PC-9 (cell line): ENCODE data around the gene FARP1. TPM values are rescaled to one million over a fixed set of nuclear protein-coding genes. Genes with fewer than 3 reads are reported as not detected.

Experiments
- BruUV-seq: library from RNA; stranded (reverse); fragments of 400-500 nt; replicated peaks from 2 replicates; lab custom pipeline; 2021; lab: Mats Ljungman, UMichigan
- CTCF ChIA-PET: fragments of 300-600 bp; sonication (Branson Sonifier 250); formaldehyde crosslinking; loops from one replicate; lab custom pipeline; 2022; ENCODE audit warnings: antibody characterized with exemption; lab: Charles Lee
- POLR2A ChIA-PET: fragments of 300-600 bp; sonication (Branson Sonifier 250); formaldehyde crosslinking; loops from one replicate; lab custom pipeline; 2022; ENCODE audit warnings: antibody characterized with exemption; ENCODE audit not compliant: unreplicated experiment; lab: Charles Lee
- DNase-seq, 2 experiments: peaks; one replicate each; pipeline versions ENCODE4 v3.0.0 to v3.0.0-alpha.2; 2015 to 2022; ENCODE audit warnings: mixed read lengths in 1 of 2
- H2AFZ ChIP-seq: fragments of 200-600 bp; sonication (generic); 2 replicates; pipeline ENCODE4 v1.8.1; 2017; ENCODE audit warnings: antibody characterized with exemption
- H3F3A ChIP-seq: fragments of 200-600 bp; sonication (generic); 2 replicates; pipeline ENCODE4 v1.8.1; 2017; ENCODE audit warnings: antibody characterized with exemption, mild to moderate bottlenecking, low read depth; ENCODE audit not compliant: insufficient read depth
- H3K27ac ChIP-seq: fragments of 200-600 bp; sonication (generic); 2 replicates; pipeline ENCODE4 v1.6.1; 2016; ENCODE audit warnings: mixed run types
- H3K27me3 ChIP-seq: fragments of 200-600 bp; sonication (generic); 2 replicates; pipeline ENCODE4 v1.6.1; 2016; ENCODE audit warnings: low read depth, mixed run types; ENCODE audit not compliant: insufficient read depth
- H3K36me3 ChIP-seq: fragments of 200-600 bp; sonication (generic); 2 replicates; pipeline ENCODE4 v1.6.1; 2016; ENCODE audit warnings: low read depth, mixed run types
- H3K4me1 ChIP-seq: fragments of 200-600 bp; sonication (generic); replicated peaks from 2 replicates; pipeline ENCODE4 v1.6.1; 2016; ENCODE audit warnings: mixed run types; ENCODE audit not compliant: insufficient read depth
- H3K4me2 ChIP-seq: fragments of 200-600 bp; sonication (generic); 2 replicates; pipeline ENCODE4 v1.6.1; 2017; ENCODE audit warnings: mixed run types
- H3K4me3 ChIP-seq: fragments of 200-600 bp; sonication (generic); 2 replicates; pipeline ENCODE4 v1.6.1; 2016; ENCODE audit warnings: mixed run types
- H3K79me2 ChIP-seq: fragments of 200-600 bp; sonication (generic); 2 replicates; pipeline ENCODE4 v1.6.1; 2017; ENCODE audit warnings: low read depth, mixed run types
- H3K9me2 ChIP-seq: fragments of 200-600 bp; sonication (generic); 2 replicates; pipeline ENCODE4 v1.8.1; 2017; ENCODE audit warnings: mild to moderate bottlenecking; ENCODE audit not compliant: insufficient read depth
- H3K9me3 ChIP-seq: fragments of 200-600 bp; sonication (generic); 2 replicates; pipeline ENCODE4 v1.8.1; 2016; ENCODE audit warnings: low read depth; ENCODE audit not compliant: insufficient read depth
- H4K20me1 ChIP-seq: fragments of 200-600 bp; sonication (generic); 2 replicates; pipeline ENCODE4 v1.8.1; 2017; ENCODE audit not compliant: insufficient read depth
- EZH2 ChIP-seq: fragments of 200-600 bp; sonication (generic); IDR thresholded peaks from 2 replicates; pipeline ENCODE4 v1.8.0; 2017; ENCODE audit warnings: antibody characterized with exemption, low read depth
- intact Hi-C: fragments of 100-400 bp; cut with micrococcal nuclease; formaldehyde crosslinking; loops from one replicate; pipeline ENCODE4 v1.10.0; 2022; ENCODE audit not compliant: unreplicated experiment
- total RNA-seq: library from RNA; stranded (reverse); gene quantifications from 2 replicates; pipeline ENCODE4 v1.2.3, GENCODE V29; 2021
- TF ChIP-seq, protein P1 (sequence below): fragments of 200-600 bp; sonication (generic); conservative IDR thresholded peaks from 2 replicates; pipeline ENCODE4 v1.6.1; 2017; ENCODE audit warnings: mixed run types, antibody characterized with exemption, mild to moderate bottlenecking, moderate library complexity

The FARP1 gene
- total RNA-seq, 1 experiment from 2014 or later: 62.1 TPM

DNA sequence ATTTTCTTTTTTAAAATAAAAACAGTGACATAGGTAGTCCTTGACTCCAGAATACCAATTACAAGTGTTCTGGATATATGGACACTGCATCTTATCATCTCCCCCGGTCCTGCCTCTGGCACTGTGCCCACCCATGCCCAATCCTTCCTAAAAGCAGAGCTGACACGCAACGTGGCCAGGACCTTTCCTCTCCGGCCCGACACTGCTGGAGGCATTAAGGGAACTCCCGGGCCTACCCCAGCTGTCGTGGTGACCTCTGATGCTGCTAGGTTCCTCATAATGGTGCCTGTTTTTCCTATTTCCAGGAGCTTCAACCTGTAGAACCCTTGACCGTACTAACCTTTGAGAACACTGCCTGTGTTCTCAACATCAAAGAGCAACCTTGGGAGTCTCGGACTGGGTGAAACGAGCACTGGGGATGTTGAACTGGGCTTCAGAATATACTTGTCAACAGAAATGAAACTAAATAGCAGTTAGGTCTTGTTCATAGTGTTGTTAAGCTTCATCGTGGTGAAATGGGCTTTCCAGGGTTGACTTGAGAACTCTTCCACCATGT, 48.1 kb downstream of the FARP1 start:
- Histone ChIP-seq H2AFZ (no peak overlapping the region), H3K9me2 (no peaks in the 10 kb centered on the region), H3K27me3 (no peaks in the 10 kb centered on the region), H3K9me3 (no peaks in the 10 kb centered on the region; the same call in 1 of the 2 replicates), H3K4me3 (no peak overlapping the region), H3K27ac (no peak overlapping the region), H3K36me3 (no peaks in the 10 kb centered on the region), H3F3A (no peaks in the 10 kb centered on the region), H3K4me2 (no peak overlapping the region), H4K20me1 (no peaks in the 10 kb centered on the region), H3K4me1 (no peaks in the 10 kb centered on the region), H3K79me2 (0 out of 2 replicates have a peak, but pooled peaks cover 2% of the 10 kb centered on the region)
- ChIA-PET POLR2A (no interaction called here), CTCF (no interaction called here)
- no TSS peak for BruUV-seq
- no peak for DNase-seq
- intact Hi-C loops: no loop called here
- no peak for TF ChIP-seq EZH2
- TF ChIP-seq, protein P1, sequence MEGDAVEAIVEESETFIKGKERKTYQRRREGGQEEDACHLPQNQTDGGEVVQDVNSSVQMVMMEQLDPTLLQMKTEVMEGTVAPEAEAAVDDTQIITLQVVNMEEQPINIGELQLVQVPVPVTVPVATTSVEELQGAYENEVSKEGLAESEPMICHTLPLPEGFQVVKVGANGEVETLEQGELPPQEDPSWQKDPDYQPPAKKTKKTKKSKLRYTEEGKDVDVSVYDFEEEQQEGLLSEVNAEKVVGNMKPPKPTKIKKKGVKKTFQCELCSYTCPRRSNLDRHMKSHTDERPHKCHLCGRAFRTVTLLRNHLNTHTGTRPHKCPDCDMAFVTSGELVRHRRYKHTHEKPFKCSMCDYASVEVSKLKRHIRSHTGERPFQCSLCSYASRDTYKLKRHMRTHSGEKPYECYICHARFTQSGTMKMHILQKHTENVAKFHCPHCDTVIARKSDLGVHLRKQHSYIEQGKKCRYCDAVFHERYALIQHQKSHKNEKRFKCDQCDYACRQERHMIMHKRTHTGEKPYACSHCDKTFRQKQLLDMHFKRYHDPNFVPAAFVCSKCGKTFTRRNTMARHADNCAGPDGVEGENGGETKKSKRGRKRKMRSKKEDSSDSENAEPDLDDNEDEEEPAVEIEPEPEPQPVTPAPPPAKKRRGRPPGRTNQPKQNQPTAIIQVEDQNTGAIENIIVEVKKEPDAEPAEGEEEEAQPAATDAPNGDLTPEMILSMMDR: no peak

DNA sequence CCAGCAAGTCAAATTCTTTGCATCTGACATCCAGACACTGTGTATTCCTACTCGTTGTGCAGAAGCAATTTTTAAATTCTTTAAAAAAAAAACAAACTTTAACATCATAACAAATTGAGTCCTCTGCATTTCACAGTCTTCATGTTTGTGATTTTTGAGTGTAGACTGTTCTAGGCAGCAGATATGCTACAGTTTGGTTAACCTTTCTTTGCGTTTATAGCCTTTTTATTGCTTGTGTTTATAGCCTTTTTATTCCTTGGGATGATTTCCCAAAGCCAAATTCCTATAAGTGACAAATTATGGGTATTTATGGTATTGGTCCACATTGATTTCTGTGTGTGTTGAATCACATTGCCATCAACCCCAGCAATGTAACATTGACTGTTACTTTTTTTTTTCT, 49.1 kb downstream of the FARP1 start:
- Histone ChIP-seq H2AFZ (no peak overlapping the region), H3K36me3 (no peaks in the 10 kb centered on the region), H3K9me2 (no peaks in the 10 kb centered on the region), H3K27ac (no peak overlapping the region), H3F3A (no peaks in the 10 kb centered on the region), H3K27me3 (no peaks in the 10 kb centered on the region), H3K4me1 (no peaks in the 10 kb centered on the region), H3K4me3 (no peak overlapping the region), H3K9me3 (no peaks in the 10 kb centered on the region; the same call in 1 of the 2 replicates), H4K20me1 (no peaks in the 10 kb centered on the region), H3K4me2 (no peak overlapping the region), H3K79me2 (0 out of 2 replicates have a peak, but pooled peaks cover 4% of the 10 kb centered on the region)
- ChIA-PET POLR2A (no interaction called here), CTCF (no interaction called here)
- no TSS peak for BruUV-seq
- TF ChIP-seq EZH2: no peak
- TF ChIP-seq, protein P1: no peak
- intact Hi-C loops: no loop called here
- DNase-seq: no peak

DNA sequence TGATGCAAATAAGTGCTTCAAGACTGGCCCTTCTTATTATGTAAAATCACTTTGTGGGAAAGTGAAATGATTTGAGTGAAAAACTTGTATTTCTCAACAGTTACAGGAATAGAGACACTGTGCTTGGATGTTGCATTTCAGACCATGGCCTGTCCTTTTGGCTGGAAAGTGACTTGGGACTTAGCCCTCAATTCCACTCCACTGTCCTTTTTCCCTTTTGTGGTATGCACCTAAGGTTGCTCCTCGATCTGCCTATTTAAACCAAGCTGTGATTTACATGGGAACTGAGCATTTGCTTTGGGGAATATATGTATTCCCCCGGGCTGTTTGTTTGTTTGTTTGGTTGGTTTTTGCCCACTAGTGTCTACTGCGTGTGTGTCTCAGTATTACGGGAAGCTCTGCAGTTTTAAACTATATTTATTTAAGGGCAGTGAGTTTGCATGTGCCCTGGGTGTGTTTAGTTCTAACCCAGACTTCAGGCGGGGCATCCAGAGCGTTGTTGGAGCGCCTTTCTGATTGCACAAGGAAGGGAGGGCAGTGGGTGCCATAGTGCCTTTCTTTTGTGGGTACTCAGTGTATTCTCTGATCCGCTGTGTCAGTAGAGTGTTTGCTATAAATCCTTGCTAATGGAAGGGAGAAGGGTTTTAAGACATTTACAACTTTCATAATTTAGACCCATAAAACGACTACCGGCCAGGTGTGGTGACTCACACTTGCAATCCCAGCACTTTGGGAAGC, 52.3 kb downstream of the FARP1 start:
- ChIA-PET CTCF (no interaction called here), POLR2A (no interaction called here)
- no peak overlapping the region for H3K4me2 ChIP-seq
- no peaks in the 10 kb centered on the region for H3K36me3 ChIP-seq
- no peaks in the 10 kb centered on the region for H3K9me2 ChIP-seq
- H3K27ac ChIP-seq: no peak overlapping the region
- no peak for DNase-seq
- BruUV-seq: no TSS peak
- intact Hi-C loops: no loop called here
- TF ChIP-seq, protein P1: no peak
- no peak for TF ChIP-seq EZH2
- H3K27me3 ChIP-seq: no peaks in the 10 kb centered on the region
- H3K4me3 ChIP-seq: no peak overlapping the region
- no peaks in the 10 kb centered on the region for H3F3A ChIP-seq
- no peaks in the 10 kb centered on the region; the same call in 1 of the 2 replicates for H3K9me3 ChIP-seq
- no peaks in the 10 kb centered on the region for H3K4me1 ChIP-seq
- H4K20me1 ChIP-seq: no peaks in the 10 kb centered on the region
- H3K79me2 ChIP-seq: 0 out of 2 replicates have a peak, but pooled peaks cover 4% of the 10 kb centered on the region
- H2AFZ ChIP-seq: no peak overlapping the region
